Keratinocyte (primary cell): ENCODE results near the gene ADARB2. TPM values are rescaled to one million over a fixed set of nuclear protein-coding genes. Genes with fewer than 3 reads are reported as not detected.

ENCODE experiments used
- DNase-seq: peaks from one replicate; pipeline ENCODE4 v3.0.0-alpha.2; 2011; ENCODE audit warnings: low read depth, missing footprints, low spot score
- FAIRE-seq: peaks from 2 replicates; lab custom pipeline; 2011; peaks lifted over from hg19 to GRCh38; lab: Jason Lieb, UNC
- H2AFZ ChIP-seq: 2 replicates; pipeline ENCODE4 v1.6.0; 2012; ENCODE audit warnings: low read length, control low read depth, inconsistent platforms; ENCODE audit not compliant: control insufficient read depth
- H3K27ac ChIP-seq: 2 replicates; pipeline ENCODE4 v1.5.1; 2011; ENCODE audit warnings: low read length; ENCODE audit not compliant: control insufficient read depth, insufficient read depth
- H3K27me3 ChIP-seq: 3 replicates; pipeline ENCODE4 v1.6.0; 2011; ENCODE audit warnings: low read length; ENCODE audit not compliant: control insufficient read depth, insufficient read depth; ENCODE audit errors: extremely low read depth
- H3K36me3 ChIP-seq, 2 experiments: 2 replicates in 1 of 2; 3 replicates in 1 of 2; pipeline ENCODE4 v1.5.1; 2011; ENCODE audit warnings: low read length in 2 of 2, mild to moderate bottlenecking in 1 of 2; ENCODE audit not compliant: control insufficient read depth in 2 of 2, insufficient read depth in 2 of 2; ENCODE audit errors: extremely low read depth in 1 of 2
- H3K4me1 ChIP-seq: 3 replicates; pipeline ENCODE4 v1.5.1; 2011; ENCODE audit warnings: low read length; ENCODE audit not compliant: control insufficient read depth, insufficient read depth; ENCODE audit errors: extremely low read depth
- H3K4me2 ChIP-seq: 3 replicates; pipeline ENCODE4 v1.6.0; 2011; ENCODE audit warnings: low read depth, low read length; ENCODE audit not compliant: control insufficient read depth, insufficient read depth; ENCODE audit errors: extremely low read depth
- H3K4me3 ChIP-seq, 3 experiments: fragments of 200-600 bp in 1 of 3; sonication (generic) in 1 of 3; 2 replicates in 2 of 3; 3 replicates in 1 of 3; pipeline ENCODE4 v1.5.1; 2011 to 2016; ENCODE audit warnings: low read length in 3 of 3, mild to moderate bottlenecking in 3 of 3, control low read depth in 2 of 3, inconsistent platforms in 1 of 3, low read depth in 1 of 3, mixed read lengths in 1 of 3, mixed run types in 1 of 3, moderate library complexity in 1 of 3; ENCODE audit not compliant: control insufficient read depth in 2 of 3, insufficient read depth in 2 of 3; ENCODE audit errors: extremely low read depth in 1 of 3
- H3K79me2 ChIP-seq: 2 replicates; pipeline ENCODE4 v1.6.0; 2012; ENCODE audit warnings: low read length; ENCODE audit not compliant: control insufficient read depth, insufficient read depth
- H3K9ac ChIP-seq: 3 replicates; pipeline ENCODE4 v1.6.0; 2011; ENCODE audit warnings: low read length; ENCODE audit not compliant: control insufficient read depth, insufficient read depth; ENCODE audit errors: extremely low read depth
- H3K9me1 ChIP-seq: 3 replicates; pipeline ENCODE4 v1.6.0; 2011; ENCODE audit warnings: low read length; ENCODE audit not compliant: control insufficient read depth, insufficient read depth; ENCODE audit errors: extremely low read depth
- H3K9me3 ChIP-seq: 2 replicates; pipeline ENCODE4 v1.5.1; 2012; ENCODE audit warnings: low read depth, low read length; ENCODE audit not compliant: control insufficient read depth
- H4K20me1 ChIP-seq: 3 replicates; pipeline ENCODE4 v1.6.0; 2011; ENCODE audit warnings: low read length; ENCODE audit not compliant: control insufficient read depth, insufficient read depth; ENCODE audit errors: extremely low read depth
- EZH2 ChIP-seq: IDR thresholded peaks from one replicate; pipeline ENCODE4 v1.6.1; 2012; ENCODE audit warnings: inconsistent platforms, mild to moderate bottlenecking, low read length, moderate library complexity
- dilution Hi-C: fragments of 300-500 bp; cut with MboI; formaldehyde crosslinking; loops from one replicate; pipeline ENCODE4 v1.7.0; 2020; ENCODE audit warnings: low sequenced_read_pairs; ENCODE audit not compliant: extremely low pct_ligation_motif_present
- polyA plus RNA-seq, 5 experiments: library from polyadenylated mRNA; depleted of rRNA in 3 of 5; stranded (reverse) in 3 of 5; stranded (forward) in 1 of 5; unstranded in 1 of 5; fragments of >200 nt; gene quantifications; 1 replicate in 1 of 5; 2 replicates in 3 of 5; 3 replicates in 1 of 5; pipeline versions ENCODE4 v1.2.1 to v1.2.3, GENCODE V29; 2011 to 2012; ENCODE audit warnings: missing spikeins in 2 of 5, low read depth in 1 of 5, low replicate concordance in 1 of 5
- TF ChIP-seq, protein P1 (sequence below), 3 experiments: IDR thresholded peaks in 1 of 3; conservative IDR thresholded peaks in 1 of 3; optimal IDR thresholded peaks in 1 of 3; 2 replicates in 2 of 3; 3 replicates in 1 of 3; pipeline versions ENCODE3 to v1.5.1; 2011; ENCODE audit warnings: low read length in 3 of 3, mild to moderate bottlenecking in 3 of 3, moderate library complexity in 2 of 3, control low read depth in 1 of 3, inconsistent platforms in 1 of 3; ENCODE audit not compliant: insufficient read depth in 2 of 3; ENCODE audit errors: extremely low read depth in 1 of 3

The ADARB2 gene
- polyA plus RNA-seq, 1 donor (not counting 4 experiments of a cell fraction or from before 2014, with no cell fraction given) = not detected

DNA sequence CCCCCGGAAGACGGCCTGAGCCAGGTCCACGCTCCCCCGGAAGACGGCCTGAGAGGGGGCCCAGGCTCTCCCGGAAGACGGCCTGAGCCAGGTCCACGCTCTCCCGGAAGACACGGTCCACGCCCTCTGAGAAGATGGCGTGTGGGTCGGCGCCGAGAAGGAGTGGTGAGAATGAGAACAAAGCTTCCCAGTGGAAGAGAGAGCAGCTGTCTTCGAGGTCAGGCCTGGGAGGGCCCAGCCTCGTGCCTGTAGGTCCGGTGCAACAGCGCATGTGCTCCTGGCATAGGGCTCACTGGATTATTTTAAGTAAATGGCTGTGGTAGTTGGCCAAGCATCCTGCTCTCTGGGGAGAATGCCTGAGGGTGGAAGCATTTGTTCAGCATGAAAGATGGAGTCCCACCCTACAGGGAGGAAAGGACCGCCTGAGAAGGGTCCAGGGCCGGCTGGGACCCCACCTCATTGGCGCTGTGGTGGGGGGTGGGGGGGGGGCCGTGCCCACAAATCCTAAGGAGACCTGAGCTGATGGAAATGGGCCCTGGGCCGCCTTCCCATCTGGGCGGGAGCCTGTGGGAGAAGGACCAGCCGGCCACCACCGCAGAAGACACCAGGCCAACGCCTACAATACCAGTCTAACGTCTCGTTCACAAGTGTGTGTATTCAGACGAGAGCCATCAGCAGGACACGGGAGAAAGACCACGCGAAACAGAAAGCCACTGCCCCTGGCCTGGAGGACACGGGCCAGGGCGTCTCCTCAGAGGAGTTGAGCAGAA lies 471.1 kb downstream of the ADARB2 start:
- no peaks in the 10 kb centered on the region for H4K20me1 ChIP-seq
- no peak overlapping the region for H3K4me3 ChIP-seq
- H3K9ac ChIP-seq = no peak overlapping the region
- no peak for TF ChIP-seq EZH2
- TF ChIP-seq, protein P1, sequence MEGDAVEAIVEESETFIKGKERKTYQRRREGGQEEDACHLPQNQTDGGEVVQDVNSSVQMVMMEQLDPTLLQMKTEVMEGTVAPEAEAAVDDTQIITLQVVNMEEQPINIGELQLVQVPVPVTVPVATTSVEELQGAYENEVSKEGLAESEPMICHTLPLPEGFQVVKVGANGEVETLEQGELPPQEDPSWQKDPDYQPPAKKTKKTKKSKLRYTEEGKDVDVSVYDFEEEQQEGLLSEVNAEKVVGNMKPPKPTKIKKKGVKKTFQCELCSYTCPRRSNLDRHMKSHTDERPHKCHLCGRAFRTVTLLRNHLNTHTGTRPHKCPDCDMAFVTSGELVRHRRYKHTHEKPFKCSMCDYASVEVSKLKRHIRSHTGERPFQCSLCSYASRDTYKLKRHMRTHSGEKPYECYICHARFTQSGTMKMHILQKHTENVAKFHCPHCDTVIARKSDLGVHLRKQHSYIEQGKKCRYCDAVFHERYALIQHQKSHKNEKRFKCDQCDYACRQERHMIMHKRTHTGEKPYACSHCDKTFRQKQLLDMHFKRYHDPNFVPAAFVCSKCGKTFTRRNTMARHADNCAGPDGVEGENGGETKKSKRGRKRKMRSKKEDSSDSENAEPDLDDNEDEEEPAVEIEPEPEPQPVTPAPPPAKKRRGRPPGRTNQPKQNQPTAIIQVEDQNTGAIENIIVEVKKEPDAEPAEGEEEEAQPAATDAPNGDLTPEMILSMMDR (optimal IDR thresholded peaks at IDR 0.05 in 1 of 3, IDR thresholded peaks at IDR 0.05 in 1 of 3, conservative IDR thresholded peaks at IDR 0.05 in 1 of 3; ENCODE audit: extremely low read depth in 1 of 3, insufficient read depth in 2 of 3, low read length in 3 of 3) = no peak
- no peaks in the 10 kb centered on the region for H3K9me3 ChIP-seq
- no peaks in the 10 kb centered on the region for H3K36me3 ChIP-seq
- H3K9me1 ChIP-seq = no peaks in the 10 kb centered on the region
- H3K79me2 ChIP-seq = no peaks in the 10 kb centered on the region
- no peak overlapping the region for H3K4me2 ChIP-seq
- H3K27ac ChIP-seq = no peak overlapping the region
- no peak for FAIRE-seq
- H2AFZ ChIP-seq = no peak overlapping the region
- dilution Hi-C loops = no loop called here
- peaks cover 2% of the 10 kb centered on the region for H3K4me1 ChIP-seq
- DNase-seq = no peak
- H3K27me3 ChIP-seq = no peaks in the 10 kb centered on the region

DNA sequence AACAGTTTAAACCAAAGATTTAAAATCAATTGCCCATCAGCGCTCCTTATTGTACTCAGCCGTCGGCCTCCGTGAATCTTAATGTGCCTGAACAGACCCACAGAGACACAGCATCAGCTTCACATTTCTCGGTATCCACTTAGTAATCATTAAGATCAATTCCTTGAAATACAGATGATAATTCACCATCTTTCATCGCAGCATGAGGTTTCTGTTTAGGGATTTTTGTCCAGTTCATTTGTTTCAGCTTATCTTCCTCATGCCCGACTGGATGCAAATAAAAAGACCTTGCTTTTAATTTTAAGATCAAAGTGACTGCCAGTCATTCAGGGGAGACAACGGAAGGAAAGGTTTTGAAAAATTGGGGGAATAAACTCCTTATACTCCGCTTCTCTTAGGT lies 473.3 kb downstream of the ADARB2 start:
- no peak for FAIRE-seq

More for the DNA sequence above, 473.3 kb downstream of the ADARB2 start:
- no peak for DNase-seq
- dilution Hi-C loops = no loop called here
- no peak overlapping the region for H3K4me2 ChIP-seq
- no peak overlapping the region for H2AFZ ChIP-seq
- H3K9me3 ChIP-seq = no peaks in the 10 kb centered on the region
- H4K20me1 ChIP-seq = no peaks in the 10 kb centered on the region
- no peaks in the 10 kb centered on the region for H3K36me3 ChIP-seq
- no peak overlapping the region for H3K9ac ChIP-seq
- H3K9me1 ChIP-seq = no peaks in the 10 kb centered on the region
- H3K27me3 ChIP-seq = no peaks in the 10 kb centered on the region
- H3K4me1 ChIP-seq = peaks cover 2% of the 10 kb centered on the region
- no peak overlapping the region for H3K27ac ChIP-seq
- TF ChIP-seq, protein P1 (optimal IDR thresholded peaks at IDR 0.05 in 1 of 3, IDR thresholded peaks at IDR 0.05 in 1 of 3, conservative IDR thresholded peaks at IDR 0.05 in 1 of 3; ENCODE audit: extremely low read depth in 1 of 3, insufficient read depth in 2 of 3, low read length in 3 of 3) = no peak
- no peak for TF ChIP-seq EZH2
- H3K4me3 ChIP-seq = no peak overlapping the region
- H3K79me2 ChIP-seq = no peaks in the 10 kb centered on the region
